Stimulated activated CD8-positive, alpha-beta memory T cell treated with anti-CD3 and anti-CD28 coated beads, Interleukin-12 subunit alpha, Interleukin-12 subunit beta, amount 100 ng/mL, for 24 hours (primary cell): ENCODE results near the gene MFAP4.

Source experiments
- DNase-seq: peaks from one replicate; pipeline ENCODE4 v3.0.0-alpha.2; 2020; ENCODE audit errors: extremely low read depth

Gene MFAP4

GRCh38 chr17:19385521-19385983, 1.4 kb downstream of the MFAP4 start:
- DNase-seq: no peak

GRCh38 chr17:19384723-19385391, 2.1 kb downstream of the MFAP4 start:
- no peak for DNase-seq

- DNase-seq: no peak
Measured at GRCh38 chr17:19383681-19384470, 3.1 kb downstream of the MFAP4 start.

GRCh38 chr17:19382531-19383444, 4.2 kb downstream of the MFAP4 start:
- DNase-seq: no peak

- DNase-seq: no peak
Measured at GRCh38 chr17:19381741-19382444, 5.1 kb downstream of the MFAP4 start.

- DNase-seq: no peak
Measured at GRCh38 chr17:19381361-19381740, 5.6 kb downstream of the MFAP4 start.

GRCh38 chr17:19380481-19381301, 6.3 kb downstream of the MFAP4 start:
- DNase-seq: no peak

GRCh38 chr17:19379361-19380065, 7.5 kb downstream of the MFAP4 start:
- no peak for DNase-seq

GRCh38 chr17:19378416-19379360, 8.3 kb downstream of the MFAP4 start, which contains the start of gene MAPK7:
Gene MAPK7 (plus strand): TSS chr17:19378498. CDS start chr17:19378901, 403 bp downstream.
- no peak for DNase-seq

- peak; percentile 87 for DNase-seq
Measured at GRCh38 chr17:19377602-19378415, 9.2 kb downstream of the MFAP4 start.

GRCh38 chr17:19376811-19377210, 10.2 kb downstream of the MFAP4 start:
- DNase-seq: no peak

- no peak for DNase-seq
Measured at GRCh38 chr17:19375732-19376131, 11.3 kb downstream of the MFAP4 start.

GRCh38 chr17:19374136-19374535, 12.9 kb downstream of the MFAP4 start:
- DNase-seq: no peak

GRCh38 chr17:19372866-19373504, 14.0 kb downstream of the MFAP4 start:
- no peak for DNase-seq

- no peak for DNase-seq
Measured at GRCh38 chr17:19372439-19372838, 14.6 kb downstream of the MFAP4 start.

GRCh38 chr17:19372011-19372370, 15.0 kb downstream of the MFAP4 start:
- DNase-seq: no peak

- DNase-seq: no peak
Measured at GRCh38 chr17:19371259-19372010, 15.6 kb downstream of the MFAP4 start.
